Measurements from ENCODE around the gene PNPLA1. TPM values are rescaled to one million over a fixed set of nuclear protein-coding genes. Genes with fewer than 3 reads are reported as not detected.

The PNPLA1 gene
- polyA plus RNA-seq, 3 donors, result 3.5 to 3.9 (median 3.8) TPM

DNA sequence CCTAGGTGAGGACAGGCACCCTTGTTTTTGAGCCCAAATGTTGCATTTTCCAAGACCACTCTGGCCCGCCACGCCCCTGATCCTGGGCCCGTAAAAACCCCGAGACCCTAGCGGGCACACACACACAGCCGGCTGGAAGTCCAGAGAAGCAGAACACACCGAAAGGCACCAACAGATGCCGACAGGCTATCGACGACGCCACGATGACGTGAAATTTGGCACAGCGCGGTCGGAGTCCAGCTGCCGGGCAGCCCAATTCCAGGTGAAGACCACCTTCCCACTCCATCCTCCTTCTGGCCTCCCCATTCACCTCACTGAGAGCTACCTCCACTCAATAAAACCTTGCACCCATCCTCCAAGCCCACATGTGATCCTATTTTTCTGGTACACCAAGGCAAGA, 34.0 kb upstream of the PNPLA1 start:
- no peak overlapping the region for H3K9ac ChIP-seq (ENCODE audit: insufficient read depth, low read length, poor library complexity, severe bottlenecking)
- intact Hi-C loops (cut with micrococcal nuclease), result no loop called here

DNA sequence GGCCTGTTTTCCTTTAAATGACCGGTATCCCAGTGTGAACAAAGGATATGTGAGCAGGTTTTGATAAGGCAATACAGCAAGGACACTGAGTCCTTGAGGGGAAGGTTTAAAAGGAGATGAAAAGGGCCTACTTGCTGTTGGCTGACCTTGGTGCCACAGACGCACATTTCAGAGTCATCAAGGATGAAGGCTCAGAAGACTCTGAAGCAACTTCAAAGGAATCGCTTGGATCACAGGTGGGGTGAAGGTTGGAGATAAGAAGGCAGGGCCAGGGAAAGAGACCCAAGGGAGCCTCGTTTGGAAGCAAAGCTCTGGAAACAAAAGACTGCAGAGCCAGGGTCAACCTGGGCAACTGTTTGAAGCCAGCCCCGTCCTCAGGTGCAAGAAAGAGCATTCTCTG, 30.1 kb upstream of the PNPLA1 start:
- no peaks in the 10 kb centered on the region for H3K36me3 ChIP-seq (replicated peaks in 1 of 2; ENCODE audit: control insufficient read depth in 1 of 2, insufficient read depth in 2 of 2, low read length in 2 of 2)
- H2AFZ ChIP-seq (ENCODE audit: insufficient read depth, low read depth, low read length, poor library complexity, severe bottlenecking), result no peak overlapping the region
- H3K9me3 Mint-ChIP-seq, result peaks cover 0 to 2% (median 0%) of the 10 kb centered on the region in 7 donors
- H3K9me3 ChIP-seq (replicated peaks in 1 of 2; ENCODE audit: control insufficient read depth in 1 of 2, insufficient read depth in 1 of 2, low read length in 2 of 2), result no peaks in the 10 kb centered on the region
- no peaks in the 10 kb centered on the region for H3K27me3 ChIP-seq (ENCODE audit: control insufficient read depth in 2 of 2, insufficient read depth in 2 of 2, low read length in 2 of 2)
- TF ChIP-seq, protein P1, sequence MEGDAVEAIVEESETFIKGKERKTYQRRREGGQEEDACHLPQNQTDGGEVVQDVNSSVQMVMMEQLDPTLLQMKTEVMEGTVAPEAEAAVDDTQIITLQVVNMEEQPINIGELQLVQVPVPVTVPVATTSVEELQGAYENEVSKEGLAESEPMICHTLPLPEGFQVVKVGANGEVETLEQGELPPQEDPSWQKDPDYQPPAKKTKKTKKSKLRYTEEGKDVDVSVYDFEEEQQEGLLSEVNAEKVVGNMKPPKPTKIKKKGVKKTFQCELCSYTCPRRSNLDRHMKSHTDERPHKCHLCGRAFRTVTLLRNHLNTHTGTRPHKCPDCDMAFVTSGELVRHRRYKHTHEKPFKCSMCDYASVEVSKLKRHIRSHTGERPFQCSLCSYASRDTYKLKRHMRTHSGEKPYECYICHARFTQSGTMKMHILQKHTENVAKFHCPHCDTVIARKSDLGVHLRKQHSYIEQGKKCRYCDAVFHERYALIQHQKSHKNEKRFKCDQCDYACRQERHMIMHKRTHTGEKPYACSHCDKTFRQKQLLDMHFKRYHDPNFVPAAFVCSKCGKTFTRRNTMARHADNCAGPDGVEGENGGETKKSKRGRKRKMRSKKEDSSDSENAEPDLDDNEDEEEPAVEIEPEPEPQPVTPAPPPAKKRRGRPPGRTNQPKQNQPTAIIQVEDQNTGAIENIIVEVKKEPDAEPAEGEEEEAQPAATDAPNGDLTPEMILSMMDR (IDR thresholded peaks at IDR 0.05), result no peak
- no peak for DNase-seq
- H3K27ac Mint-ChIP-seq, result peak overlapping the region in 1 of 7 donors; percentile 50
- no peak overlapping the region for H3K27ac ChIP-seq (ENCODE audit: low read depth in 1 of 2, low read length in 2 of 2)
- 96% methylated on average over 5 of the region's 5 CpGs for WGBS (ENCODE audit: insufficient coverage)
- H3K4me3 ChIP-seq (replicated peaks in 1 of 3; ENCODE audit: low read depth in 2 of 3, low read length in 3 of 3), result no peak overlapping the region
- peaks cover 36 to 46% of the 10 kb centered on the region in 2 donors for H3K4me1 ChIP-seq (ENCODE audit: control insufficient read depth in 1 of 2, insufficient read depth in 2 of 2, low read length in 2 of 2)
- no peak overlapping the region for H3K9ac ChIP-seq (ENCODE audit: insufficient read depth, low read length, poor library complexity, severe bottlenecking)
- H3K36me3 Mint-ChIP-seq, result peaks cover 4 to 7% of the 10 kb centered on the region in 2 donors
- no peaks in the 10 kb centered on the region for H3K79me2 ChIP-seq (ENCODE audit: insufficient read depth, low read length)
- H3K4me3 Mint-ChIP-seq, result no peak overlapping the region
- intact Hi-C loops (cut with micrococcal nuclease), result no loop called here
- H3K27me3 Mint-ChIP-seq (ENCODE audit: low read depth in 3 of 3), result peaks cover 0 to 7% (median 5%) of the 10 kb centered on the region in 3 donors
- peaks cover 46% of the 10 kb centered on the region for H3K4me1 Mint-ChIP-seq
- no peak overlapping the region for H3K4me2 ChIP-seq (replicated peaks; ENCODE audit: extremely low read depth, low read length, poor library complexity, severe bottlenecking)
- H4K20me1 ChIP-seq (ENCODE audit: insufficient read depth, low read length), result no peaks in the 10 kb centered on the region

More for the DNA sequence above, 34.0 kb upstream of the PNPLA1 start:
- Histone ChIP-seq H3K36me3 (replicated peaks in 1 of 2; ENCODE audit: control insufficient read depth in 1 of 2, insufficient read depth in 2 of 2, low read length in 2 of 2) (peaks cover 7 to 20% of the 10 kb centered on the region in 2 donors), H3K9me3 (replicated peaks in 1 of 2; ENCODE audit: control insufficient read depth in 1 of 2, insufficient read depth in 1 of 2, low read length in 2 of 2) (no peaks in the 10 kb centered on the region), H3K79me2 (ENCODE audit: insufficient read depth, low read length) (no peaks in the 10 kb centered on the region), H2AFZ (ENCODE audit: insufficient read depth, low read depth, low read length, poor library complexity, severe bottlenecking) (no peak overlapping the region), H3K4me1 (ENCODE audit: control insufficient read depth in 1 of 2, insufficient read depth in 2 of 2, low read length in 2 of 2) (peaks cover 22 to 25% of the 10 kb centered on the region in 2 donors), H4K20me1 (ENCODE audit: insufficient read depth, low read length) (no peaks in the 10 kb centered on the region), H3K27me3 (ENCODE audit: control insufficient read depth in 2 of 2, insufficient read depth in 2 of 2, low read length in 2 of 2) (no peaks in the 10 kb centered on the region), H3K4me3 (replicated peaks in 1 of 3; ENCODE audit: low read depth in 2 of 3, low read length in 3 of 3) (no peak overlapping the region), H3K4me2 (replicated peaks; ENCODE audit: extremely low read depth, low read length, poor library complexity, severe bottlenecking) (no peak overlapping the region), H3K27ac (ENCODE audit: low read depth in 1 of 2, low read length in 2 of 2) (no peak overlapping the region)
- Mint-ChIP-seq H3K4me1 (peaks cover 25% of the 10 kb centered on the region), H3K4me3 (no peak overlapping the region), H3K36me3 (peaks cover 23 to 37% of the 10 kb centered on the region in 2 donors), H3K27me3 (ENCODE audit: low read depth in 3 of 3) (peaks cover 0 to 1% (median 0%) of the 10 kb centered on the region in 3 donors), H3K27ac (peak overlapping the region in 3 of 7 donors; percentile 41 to 51 (median 48)), H3K9me3 (peaks cover 0 to 2% (median 0%) of the 10 kb centered on the region in 7 donors)
- WGBS (ENCODE audit: insufficient coverage), result 96% methylated on average over 17 of the region's 17 CpGs
- DNase-seq, result no peak
- TF ChIP-seq, protein P1 (IDR thresholded peaks at IDR 0.05), result no peak

Data from CD14-positive monocyte (primary cell).